D341Med (cell line): ENCODE measurements around the gene TMEM52.
A peak's percentile ranks its signal among the peaks of the same experiment; 100 is the strongest.

Experiments used
- DNase-seq: peaks from one replicate; pipeline ENCODE4 v3.0.0; 2012; ENCODE audit warnings: low spot score

The TMEM52 gene

DNA sequence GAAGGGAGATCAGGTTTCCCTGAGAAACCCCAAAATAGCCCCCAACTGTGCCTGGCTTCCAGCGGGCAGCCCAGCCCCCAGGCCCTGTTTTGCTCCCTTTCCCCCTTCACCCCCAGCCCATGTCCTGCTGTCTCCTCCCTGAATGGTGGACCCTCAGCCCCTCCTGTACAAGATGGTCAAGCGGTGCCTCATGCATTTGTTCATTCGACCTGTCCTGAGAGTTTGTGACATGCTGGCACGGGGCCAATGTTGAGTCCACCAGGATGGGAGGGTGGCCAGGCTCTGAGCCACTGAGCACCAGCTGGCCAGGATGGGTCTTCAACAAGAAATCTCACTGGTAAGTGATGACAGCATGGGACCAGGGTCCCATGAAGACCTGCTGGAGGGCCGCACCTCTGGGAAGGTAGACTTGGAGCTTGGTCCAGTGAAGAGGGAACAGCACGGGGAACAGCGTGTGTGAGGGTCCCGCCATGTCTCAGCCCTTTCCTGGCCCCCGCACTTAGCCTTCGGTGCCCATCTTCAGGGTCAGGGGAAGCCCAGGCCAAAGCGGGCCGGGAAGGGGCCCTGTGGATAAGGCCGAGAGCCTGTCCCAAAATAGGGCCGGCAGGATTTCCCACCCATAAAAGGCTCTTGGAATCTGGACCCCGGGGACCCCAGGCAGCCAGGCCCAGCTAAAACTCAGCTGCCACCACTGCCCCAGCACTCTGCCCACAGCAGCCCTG, 3.9 kb downstream of the TMEM52 start, which contains the start of gene CALML6:
Gene CALML6, plus strand, starts transcription at position 290 of the 722 bp plus-strand sequence. Its CDS starts 21 bp downstream, at position 311.
- DNase-seq, result no peak

DNA sequence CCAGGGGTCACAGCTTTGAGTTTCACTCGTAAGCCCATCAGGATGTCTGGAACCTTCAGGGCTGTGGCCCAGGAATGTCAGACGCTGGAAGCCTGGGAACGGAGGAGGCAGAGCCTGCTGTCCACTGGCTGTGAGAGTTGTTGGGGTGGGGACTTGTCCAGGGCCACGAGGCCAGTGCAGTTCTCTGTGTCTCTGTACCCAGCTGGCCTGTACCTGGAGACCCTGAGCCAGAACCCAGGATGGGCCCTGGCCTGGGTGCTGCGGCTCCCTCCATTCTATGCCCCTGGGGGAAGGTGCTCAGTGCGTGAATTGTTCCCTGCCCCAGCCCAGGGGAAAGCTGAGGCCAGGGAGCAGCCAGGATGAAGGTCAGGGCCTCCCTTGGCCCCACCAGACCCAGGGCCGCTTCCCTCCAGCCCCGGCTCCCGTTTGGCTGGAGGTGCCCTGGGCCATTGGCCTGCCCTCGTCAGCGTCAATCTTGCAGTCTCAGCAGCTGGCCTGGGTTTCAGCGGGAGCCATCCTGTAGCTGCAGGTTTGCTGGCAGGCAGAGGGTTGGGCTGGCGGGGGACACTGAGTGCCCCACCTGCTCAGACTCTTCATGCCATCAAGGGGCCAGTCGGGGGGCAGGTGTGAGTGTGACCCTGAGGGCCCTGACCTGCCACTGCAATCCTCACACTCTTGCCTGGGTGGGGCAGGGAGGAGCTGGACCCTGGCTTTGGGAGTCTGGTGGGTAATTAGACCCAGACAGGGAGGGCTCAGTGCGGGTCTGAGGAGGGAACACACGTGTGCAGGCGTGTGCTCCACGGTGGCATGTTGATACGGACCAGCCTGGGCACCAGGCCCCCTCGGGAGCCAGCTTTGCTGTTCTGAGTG, 4.7 kb downstream of the TMEM52 start:
- no peak for DNase-seq

DNA sequence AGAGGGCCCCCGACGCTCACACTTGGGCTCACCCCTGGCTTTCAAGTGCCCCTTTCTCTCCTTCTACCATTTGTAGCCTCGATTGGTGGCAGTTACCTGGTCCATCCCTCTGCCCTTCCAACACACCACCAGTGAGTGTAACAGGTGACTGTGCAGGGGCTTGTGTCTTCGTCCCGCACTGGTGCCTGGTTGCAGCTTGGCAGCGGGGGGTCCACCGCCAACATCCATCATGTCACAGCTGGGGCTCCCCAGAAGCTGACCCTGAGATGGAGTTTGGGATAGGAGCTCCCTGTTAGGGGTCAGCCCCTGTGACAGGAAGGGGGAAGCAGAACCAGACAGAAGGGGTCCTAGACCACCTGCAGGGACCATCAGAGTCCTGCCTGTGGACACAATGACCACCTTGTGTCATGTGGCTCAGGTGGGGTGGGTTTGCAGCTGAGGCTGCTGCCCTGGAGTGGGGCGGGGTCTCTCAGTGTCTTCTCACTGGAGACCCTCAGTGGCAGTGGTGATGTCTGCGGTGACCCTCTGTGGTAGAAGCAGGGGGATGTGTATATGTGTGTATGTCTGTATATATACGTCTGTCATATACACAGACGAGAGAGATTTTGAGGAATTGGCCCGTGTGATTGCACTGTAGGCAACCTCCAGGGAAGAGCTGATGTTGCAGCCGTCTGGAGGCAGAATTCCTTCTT, 7.6 kb downstream of the TMEM52 start:
- no peak for DNase-seq

DNA sequence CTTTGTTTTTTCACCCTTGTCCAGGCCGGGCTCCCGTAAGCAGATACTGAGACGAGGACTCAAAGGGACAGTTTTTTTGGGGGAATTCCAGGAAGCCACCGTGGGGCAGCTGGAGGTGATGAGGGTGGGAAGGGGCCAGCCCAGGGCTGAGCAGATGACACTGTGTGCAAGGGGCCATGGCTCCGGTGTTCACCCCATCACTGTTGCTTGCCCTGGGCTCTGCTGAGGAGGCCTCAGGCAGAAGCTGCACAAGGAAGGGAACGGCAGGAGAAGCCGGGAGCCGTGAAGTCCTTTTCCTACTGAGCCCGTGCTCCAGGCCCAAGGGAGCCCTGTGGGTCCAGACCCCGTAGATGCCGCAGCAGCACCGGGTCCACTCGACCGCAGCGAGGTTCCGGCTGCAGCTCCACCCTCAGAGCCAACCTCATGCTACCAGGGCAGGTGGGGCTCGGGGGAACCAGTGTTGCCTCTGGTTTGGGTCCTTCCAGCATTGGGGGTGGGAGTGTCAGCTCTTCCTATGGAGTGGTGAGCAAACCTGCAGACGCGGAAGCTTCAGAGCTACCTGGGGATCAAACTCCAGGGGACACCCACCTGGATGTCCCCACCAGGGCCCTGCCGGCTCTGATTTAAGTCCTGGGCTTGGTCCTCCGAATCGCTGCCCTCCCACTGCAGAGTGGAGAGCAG, 8.3 kb downstream of the TMEM52 start:
- no peak for DNase-seq

DNA sequence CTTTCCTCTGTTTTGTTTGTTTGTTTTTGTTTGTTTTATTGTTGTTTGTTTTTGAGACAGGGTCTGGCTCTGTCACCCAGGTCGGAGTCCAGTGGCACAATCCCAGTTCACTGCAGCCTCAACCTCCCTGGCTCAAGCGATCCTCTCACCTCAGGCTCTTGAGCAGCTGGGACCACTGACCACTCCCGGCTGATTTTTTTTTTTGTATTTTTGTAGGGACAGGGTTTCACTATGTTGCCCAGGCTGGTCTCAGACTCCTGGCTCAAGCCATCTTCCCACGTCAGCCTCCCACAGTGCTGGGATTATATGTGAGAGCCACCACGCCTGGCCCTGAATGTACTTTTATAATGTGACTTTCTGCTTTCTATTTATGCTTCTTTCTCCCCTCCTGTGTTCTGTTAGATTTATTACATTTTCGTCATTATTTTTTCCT, 9.0 kb downstream of the TMEM52 start:
- no peak for DNase-seq

DNA sequence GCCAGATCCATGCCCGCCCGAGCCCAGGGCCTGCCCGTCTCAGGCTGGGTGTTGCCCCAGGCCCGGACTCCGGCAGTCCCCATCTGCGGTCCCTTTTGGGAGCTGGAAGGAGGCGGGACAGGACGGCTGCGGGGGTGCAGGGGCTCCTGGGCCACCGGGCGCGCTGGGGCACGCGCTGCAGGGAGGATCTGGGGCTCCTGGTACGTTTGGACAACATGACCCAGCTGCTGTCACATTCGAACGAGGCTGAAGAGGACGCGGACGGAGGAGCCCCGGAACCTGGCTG, 10.6 kb downstream of the TMEM52 start:
- no peak for DNase-seq

DNA sequence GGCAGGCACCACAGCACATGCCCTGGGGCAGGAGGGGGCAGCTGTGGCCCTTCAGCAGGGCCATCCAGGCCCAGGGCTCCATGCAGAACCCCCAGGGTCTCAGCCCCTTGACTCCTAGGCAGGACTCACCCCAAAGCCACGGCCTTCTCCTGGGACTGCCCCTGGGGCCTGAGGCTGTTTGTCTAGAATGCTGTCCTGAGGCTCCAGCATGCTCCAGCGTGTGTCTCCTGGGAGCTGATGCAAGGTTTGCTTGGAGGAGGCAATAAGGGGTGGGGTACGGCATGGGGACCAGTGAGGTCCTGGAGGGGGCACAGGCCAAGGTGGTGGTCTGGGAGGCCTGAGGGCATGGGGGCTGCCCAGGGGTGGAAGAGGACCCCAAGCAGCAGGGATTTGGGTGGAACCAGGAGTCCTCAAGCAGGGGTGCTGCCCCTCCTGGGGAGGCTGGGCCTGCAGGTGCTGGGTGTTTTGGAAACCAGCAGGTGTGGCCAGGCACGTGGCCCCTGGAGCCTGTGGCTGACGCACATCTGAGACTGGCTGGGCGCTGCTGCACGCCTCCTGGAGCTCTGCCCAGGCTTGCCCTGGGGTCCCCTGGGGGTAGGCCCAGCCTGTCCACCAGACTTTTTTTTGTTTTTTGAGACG, 11.9 kb downstream of the TMEM52 start:
- DNase-seq, result peak; percentile 66

DNA sequence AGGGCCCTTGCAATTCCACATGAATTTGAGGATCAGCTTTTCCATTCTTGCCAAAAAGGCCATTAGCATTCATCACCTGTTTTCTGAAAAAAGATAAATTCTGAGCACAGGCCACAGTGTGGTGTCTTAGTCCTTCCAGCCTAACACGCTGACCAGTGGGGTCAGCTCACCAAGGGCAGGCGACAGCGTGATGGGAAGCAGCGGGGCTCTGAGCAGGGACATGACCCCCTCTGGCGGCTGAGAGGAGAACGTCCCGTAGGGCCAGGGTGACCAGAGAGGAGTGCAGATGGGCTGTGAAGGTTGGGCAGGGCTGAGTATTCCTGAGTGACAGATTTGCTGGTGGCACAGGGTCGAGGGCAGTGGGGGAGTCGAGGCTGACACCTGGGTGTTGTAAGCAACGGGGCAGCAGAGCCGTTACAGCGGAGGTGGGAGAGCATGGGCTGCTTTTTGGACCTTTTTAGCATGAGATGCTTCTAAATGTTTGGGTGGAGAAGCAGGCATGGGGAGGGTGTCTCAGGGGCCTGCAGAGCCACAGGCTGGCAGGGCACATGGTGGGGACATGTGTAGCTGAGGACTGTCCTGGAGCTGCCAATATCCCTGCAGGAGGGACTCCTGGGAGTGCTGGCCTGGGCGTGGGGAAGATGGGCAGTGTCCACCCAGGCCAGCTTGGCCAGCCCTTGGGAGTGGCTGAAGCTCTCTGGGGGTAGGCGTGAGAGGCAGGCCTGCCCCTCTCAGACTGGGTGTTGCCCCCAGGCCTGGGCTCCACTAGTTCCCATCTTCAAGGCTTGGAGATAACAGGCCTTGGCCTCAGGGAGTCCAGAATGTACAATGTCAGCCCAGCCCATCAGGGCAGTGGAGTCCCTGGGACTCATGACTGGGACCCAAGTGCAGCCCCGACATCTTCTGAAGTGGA, 12.6 kb downstream of the TMEM52 start:
- DNase-seq, result peak; percentile 79

DNA sequence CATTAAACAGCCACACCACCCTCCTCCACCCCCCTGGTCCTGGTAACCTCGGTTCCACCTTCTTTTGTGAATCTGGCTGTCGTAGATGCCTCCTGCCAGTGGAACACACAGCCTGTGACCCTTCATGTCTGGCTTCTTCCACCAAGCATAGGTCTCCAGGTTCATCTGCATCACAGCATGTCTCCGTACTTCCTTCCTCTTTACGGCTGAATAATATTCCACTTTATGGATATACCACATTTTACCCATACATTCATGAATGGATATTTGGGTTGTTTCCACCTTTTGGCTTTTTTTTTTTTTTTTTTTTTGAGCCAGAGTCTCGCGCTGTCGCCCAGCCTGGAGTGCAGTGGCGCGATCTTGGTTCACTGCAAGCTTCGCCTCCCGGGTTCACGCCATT, 15.9 kb downstream of the TMEM52 start:
- no peak for DNase-seq

DNA sequence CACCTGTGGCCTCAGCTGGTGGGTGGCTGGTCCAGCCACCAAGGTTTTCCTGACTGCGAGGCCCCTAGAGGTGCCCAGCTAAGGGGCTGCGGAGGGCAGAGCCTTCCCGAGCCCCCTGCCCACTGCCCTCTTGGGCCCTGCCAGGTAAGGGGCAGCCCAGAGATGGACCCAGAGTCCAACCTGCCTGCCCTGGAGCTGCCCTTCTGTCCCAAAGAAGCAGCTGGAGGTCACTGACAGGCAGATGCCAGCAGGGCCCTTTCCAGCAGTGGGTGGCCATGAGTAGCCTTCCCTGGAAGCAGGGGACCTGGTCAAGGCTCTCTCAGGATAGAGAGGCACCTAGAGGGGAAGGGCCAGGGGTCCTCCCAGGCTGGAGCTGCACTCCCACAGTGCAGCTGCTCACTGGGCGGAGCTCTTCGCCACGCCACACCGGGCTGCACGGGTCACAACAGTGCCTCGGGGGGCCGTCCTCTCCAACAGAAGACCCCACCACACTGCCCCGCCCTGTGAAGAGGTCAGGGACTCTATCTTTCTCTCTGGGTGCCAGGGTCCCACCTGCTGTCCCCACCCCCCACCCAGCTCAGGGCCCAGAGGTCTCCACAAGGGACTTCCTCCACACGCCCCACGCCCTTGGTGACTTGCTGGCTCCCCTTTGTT, 17.3 kb downstream of the TMEM52 start:
- DNase-seq, result no peak

DNA sequence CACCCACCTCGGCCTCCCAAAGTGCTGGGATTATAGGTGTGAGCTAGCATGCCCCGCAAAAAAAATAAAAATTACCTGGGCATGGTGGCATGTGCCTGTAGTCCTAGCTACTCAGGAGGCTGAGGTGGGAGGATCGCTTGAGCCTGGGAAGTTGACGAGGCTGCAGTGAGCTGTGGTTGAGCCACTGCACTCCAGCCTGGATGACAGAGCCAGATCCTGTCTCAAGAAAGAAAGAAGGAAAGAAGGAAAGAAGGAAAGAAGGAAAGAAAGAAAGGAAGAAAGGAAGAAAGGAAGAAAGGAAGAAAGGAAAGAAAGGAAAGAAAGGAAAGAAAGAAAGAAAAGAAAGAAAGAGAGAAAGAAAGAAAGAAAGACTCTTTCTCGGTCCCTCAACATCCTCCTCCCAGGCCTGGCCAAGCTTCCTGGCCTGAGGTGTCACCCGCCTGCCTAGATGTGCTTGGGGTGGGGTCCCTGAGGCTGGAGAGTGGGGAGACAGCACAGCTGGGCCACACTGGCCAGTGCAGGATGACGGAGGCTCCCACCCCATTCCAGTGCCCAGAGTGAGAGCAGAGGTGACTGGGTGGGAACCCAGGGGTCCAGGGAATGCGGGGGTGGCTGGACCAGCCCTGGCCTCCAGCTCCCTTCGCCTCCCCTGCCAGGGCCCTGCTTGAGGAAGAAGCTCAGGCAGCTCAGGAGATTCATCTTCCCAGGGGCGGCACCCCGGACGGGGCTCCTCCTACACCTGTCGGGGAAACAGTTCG, 18.0 kb downstream of the TMEM52 start:
- DNase-seq, result no peak

DNA sequence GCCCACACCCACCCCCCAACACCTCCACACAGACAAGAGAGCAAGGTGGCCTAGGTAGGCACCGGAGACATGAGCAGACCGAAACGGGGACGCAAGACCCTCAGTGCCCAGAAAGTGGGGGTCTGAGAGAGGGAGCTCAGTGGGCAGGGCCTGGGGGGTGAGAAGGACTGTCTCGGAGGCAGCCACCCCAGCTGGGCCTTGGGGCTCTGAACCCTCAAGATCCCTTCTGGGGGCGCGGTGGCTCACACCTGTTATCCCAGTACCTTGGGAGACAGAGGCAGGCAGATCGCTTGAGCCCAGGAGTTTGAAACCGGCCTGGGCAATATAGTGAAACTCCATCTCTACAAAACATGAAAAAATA, 19.1 kb downstream of the TMEM52 start:
- no peak for DNase-seq

DNA sequence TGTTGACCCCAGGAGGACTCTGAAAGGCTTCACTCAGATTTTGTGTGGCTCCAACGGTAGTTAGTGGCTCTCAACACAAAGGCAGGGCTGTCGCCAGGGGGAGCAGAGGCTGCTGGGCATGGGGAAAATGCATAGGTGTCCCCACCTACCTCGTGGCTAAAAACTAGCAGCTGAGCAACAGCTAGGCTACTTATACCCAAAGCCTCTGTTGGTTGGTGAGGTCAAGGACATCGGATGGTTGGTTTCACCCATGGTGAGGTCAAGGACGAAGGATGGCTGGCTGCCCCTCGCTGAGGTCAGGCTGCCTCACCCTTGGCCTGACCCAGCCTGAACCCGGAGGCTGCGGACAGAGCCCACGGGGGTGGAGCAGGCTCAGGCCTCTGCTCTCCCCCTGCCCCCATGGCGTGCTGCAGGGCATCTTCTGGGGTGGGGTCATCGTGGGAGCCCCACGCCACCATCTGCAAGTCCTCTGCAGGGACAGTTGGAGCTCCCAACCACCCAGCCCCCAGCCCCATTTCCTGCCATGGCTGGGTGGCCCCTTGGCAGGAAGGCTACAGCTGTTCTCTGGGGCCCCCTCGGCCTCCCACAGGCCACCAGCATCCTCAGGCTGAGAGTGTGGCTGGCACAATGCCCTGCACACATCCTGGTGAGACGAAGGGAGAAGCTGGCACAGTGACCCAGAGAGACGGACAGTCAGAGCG, 19.7 kb downstream of the TMEM52 start:
- DNase-seq, result no peak

DNA sequence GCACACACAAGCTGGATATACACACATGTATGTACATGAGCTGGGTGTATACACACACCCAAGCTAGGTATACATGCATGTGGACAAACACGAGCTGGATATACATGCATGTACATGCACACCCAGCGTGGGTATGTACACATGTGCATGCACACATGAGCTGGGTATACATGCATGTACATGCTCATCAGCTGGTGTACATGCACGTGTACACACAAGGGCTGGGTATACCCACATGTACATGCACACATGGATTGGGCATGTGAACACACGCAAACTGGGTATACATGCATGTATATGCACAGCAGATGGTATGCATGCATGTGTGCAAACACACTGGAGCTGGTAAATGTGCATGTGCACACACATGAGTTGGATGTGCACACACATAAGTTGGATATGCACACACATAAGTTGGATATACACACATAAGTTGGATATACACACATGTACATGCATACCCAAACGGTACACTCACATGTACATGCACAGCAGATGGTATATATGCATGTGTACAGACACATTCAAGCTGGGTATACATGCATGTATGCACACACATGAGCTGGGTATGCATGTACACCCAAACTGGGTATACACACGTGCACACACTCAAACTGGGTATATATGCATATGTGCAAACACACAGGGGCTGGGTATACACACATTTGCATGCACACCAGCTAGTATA, 20.7 kb downstream of the TMEM52 start:
- DNase-seq, result no peak

DNA sequence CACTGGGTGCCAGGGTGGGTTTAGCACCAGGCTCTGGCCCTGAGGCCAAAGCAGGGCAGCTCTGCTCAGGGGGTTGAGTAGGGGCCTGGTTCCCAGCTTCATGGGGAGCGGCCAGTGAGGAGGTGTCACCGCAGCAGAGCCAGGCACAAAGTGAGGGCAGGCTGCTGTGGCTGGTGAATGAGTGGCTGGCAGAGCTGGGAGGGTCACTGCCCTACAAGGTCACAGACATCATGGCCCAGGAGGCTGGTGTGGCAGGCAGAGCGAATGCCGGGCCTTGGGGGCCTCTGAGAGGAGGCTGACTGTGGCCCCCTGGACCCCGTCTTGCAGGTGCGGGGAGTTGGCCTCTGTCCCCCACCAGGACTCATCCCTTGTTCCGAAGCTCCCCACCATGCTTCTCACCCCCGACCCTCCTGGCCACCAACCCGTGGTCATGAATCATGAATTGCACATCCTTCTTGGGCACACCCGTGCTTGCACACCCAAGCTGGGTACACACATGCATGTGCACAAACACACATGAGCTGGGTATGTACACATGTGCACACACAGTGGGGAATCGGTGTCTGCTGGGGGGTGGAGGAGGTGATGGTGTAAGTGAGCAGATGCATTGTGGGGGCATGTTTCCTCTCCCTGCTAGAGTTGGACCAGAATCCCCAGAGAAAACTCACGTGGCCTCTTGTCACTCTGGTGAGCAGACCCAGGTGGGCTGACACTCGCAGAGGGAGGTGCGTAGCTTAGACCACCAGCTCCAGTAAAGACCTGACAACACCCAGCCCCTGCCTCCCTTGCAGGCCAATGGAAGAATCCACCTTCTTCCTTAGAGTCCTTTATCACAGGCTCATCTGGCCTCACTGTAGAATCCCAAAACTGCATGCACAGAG, 23.4 kb downstream of the TMEM52 start:
- no peak for DNase-seq

DNA sequence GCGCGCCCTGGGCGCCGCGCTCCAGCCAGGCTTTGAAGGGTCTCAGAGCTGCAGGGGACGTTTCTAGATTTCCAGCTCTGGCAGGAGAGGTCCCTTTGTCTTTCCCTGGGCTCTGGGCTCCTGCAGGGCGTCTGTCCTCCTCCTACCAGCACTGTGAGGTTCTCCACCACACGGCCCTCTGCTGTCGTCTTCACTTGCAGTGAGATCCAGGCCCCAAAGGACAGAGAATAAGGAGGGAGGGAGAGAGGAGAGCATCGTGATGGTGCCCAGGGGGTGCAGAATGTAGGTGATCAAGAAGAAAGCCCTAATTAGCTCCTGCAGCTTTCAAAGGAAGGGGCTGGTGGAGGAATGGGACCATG, 24.0 kb downstream of the TMEM52 start:
- DNase-seq, result no peak

DNA sequence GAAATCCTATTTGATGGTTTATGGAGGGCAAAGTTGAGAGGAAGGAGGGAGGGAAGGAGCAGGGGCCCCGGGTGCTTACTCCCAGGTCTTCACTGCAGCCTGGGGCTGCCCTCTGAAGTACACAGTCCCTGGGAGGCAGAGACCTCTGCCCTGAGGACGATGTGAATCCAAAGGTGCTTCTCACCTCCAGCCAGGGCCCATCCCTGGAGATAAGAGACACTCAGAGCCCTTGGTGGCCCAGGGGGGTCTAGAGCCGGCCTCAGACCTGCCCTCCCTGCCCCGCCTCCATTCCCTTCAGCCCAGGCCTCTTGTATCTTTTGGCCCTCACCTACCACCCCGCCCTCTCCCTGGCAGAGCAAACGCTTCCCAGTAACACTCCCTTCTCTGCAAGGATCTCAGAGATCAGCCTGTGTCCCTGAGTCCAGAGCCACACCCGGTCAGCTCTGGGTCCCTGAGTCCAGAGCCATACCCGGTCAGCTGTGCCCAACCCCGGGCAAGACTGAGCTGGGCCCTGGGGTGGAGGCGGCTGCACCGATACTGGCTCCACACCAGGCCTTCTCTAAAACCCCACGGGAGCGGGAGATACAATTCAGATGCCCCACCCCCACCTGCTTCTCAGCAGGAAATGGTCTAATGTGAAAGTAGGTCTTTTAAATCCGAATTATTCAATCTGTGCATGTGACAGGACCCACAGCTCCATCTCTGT, 24.6 kb downstream of the TMEM52 start:
- DNase-seq, result no peak
